Measurements from ENCODE around the gene TNRC6C. TPM values are rescaled to one million over a fixed set of nuclear protein-coding genes. Genes with fewer than 3 reads are reported as not detected.
"Not testable (repeated sequence)": the region's sequence is repeated elsewhere in the genome, so short reads cannot be mapped to it uniquely, and the experiment has no call there.

Gene TNRC6C
- total RNA-seq, 1 donor from 2014 or later = 31.1 TPM

DNA sequence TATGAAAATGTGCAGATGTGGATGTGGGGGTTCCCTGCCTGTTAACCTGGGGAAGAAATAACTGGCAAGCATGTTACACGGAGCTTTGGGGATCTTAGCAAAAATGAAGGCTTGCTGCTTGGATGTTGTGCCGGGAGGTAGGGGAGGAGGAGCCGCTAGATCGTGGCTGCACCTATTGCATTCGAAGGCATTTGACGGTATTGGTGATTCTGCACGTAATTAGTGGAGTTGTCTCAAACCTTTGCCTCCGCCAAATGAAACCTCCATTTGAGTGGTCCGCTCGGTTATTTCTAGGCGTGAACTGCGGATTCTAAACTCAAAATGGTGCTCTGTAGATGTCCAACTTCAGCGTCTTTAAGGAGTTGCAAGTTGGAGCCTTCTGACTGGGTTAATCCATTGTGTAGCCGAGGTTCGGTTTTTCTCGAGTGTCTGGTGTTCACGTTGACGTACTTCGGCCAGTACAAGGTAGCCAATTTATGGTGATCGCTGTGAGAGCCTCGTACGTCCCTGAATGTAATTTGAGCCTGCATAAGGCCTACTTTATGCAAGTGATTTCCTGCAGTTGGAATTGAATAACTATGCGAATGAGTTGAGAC lies 1.5 kb downstream of the TNRC6C start:
- intact Hi-C loops (cut with micrococcal nuclease) = loop anchor here (2.0 to 5.0 kb wide), 6 partner anchors 52 to 1223 kb away; partner anchors contain the start of genes MFSD11, SRSF2 and TMC6

DNA sequence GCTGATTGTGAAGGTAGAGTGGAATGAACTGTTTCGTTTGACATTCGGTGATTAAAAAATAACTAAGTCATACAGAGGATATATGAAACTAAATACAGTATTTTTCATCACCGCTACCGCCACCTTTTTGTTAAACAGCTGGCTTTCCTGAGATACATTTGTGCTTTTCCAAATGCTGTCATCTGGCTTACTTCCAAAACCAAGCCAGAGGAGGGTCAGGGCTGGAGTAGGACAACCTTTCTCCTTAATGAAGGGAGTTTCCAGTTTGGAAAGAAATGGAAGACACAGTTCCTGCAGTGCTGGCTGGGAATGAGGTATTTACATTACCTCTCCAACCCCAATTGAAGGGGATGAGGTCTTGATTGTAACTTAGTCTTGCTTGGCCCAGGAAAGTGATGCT lies 3.2 kb downstream of the TNRC6C start:
- intact Hi-C loops (cut with micrococcal nuclease) = loop anchor here (5.0 kb wide), 1 partner anchor 51 kb away; no protein-coding TSS in a partner anchor

DNA sequence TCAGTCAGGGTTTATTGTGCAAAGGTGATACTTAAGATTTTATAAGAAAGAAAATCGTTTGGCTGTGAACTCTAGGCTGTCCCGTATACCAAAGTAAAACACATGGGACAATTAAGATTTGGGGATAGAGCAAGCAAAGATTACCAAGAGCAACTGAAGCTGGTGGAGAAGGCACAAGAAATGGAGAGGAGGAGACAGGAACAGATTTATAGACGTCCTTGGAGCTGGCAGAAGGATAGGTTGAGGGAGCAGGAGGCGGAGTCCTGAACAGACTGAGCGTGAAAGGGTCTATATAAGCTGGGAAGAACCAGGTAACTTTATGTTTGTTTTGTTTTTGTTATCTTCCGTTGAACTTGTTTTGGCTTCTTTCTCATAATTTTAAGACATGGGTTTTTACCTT lies 3.8 kb downstream of the TNRC6C start:
- intact Hi-C loops (cut with micrococcal nuclease) = loop anchor here (5.0 kb wide), 1 partner anchor 50 kb away; no protein-coding TSS in a partner anchor

DNA sequence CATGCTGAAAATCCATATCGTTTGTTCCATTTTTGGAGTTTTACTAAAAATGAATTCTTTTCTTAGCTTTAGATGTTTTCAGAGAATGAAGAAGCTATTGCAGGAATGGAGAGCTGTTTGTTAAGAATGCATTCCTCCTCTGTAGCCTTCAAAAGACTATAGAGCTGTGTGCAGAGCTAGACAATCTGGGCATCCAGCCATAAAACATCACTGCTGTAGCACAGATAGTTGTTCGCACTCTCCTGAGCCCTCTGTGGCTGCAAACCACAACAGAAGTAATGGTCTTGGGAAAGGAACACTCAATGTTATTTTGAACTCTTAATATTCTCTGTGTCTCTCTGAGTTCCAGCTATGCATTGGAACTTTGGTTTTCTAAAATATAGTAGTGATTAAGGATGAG lies 4.9 kb downstream of the TNRC6C start:
- intact Hi-C loops (cut with micrococcal nuclease) = loop anchor here (5.0 kb wide), 1 partner anchor 49 kb away; no protein-coding TSS in a partner anchor

DNA sequence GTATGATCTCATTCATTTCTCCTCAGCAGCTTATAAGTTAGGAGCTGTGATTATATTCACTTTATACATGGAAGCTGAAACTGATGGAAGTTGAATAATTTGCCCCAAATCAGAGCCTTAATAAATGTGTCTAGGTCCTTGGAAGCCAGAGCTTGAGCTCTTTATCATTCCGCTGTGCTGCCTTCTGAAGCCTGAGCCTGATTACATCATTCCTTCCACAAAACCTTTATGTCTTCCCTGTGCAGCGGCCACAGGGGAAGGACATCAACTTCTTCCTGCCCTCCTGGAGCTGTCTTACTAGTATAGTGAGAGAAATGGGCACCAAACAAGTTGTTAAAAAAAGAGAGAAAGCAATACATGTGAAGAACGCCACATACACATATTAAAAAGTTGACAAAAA lies 6.8 kb downstream of the TNRC6C start:
- intact Hi-C loops (cut with micrococcal nuclease) = no loop called here

DNA sequence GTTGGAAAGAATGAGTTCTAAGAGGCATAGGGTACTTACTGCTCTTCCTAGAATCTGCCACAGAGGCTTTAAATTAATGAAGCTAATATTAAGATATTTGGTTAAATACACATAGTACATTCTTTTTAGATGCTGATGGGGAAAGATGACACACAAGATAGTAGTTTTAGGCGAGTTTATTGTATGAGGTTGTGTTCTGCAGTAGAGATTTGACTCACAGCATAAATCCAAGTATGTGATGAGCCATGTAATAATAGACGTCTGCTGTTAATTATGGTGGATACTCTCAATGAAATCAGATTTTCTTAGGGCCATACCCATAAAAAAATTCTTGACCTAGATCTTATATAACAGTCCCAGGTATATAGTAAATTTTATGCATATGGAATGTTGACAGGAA lies 8.0 kb downstream of the TNRC6C start:
- intact Hi-C loops (cut with micrococcal nuclease) = no loop called here

DNA sequence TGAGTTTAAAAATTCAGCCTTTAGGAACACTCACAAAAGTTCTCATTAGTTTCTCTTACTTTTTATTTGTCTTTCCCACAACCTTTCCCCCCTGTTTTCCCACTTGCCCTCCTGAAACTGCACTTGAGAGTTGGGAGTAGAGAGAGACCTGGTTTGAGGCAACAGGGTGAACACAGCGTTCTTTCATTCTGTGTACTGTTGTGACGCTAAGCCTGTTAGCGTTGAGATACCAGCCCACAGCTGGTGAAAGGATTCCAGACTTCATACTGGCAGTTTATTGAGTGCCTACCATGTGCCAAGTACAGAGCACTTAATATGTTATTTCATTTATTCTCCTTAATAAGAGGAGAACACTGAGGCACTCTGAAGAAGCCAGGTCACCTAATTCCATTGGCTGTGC lies 10.3 kb downstream of the TNRC6C start:
- intact Hi-C loops (cut with micrococcal nuclease) = no loop called here

DNA sequence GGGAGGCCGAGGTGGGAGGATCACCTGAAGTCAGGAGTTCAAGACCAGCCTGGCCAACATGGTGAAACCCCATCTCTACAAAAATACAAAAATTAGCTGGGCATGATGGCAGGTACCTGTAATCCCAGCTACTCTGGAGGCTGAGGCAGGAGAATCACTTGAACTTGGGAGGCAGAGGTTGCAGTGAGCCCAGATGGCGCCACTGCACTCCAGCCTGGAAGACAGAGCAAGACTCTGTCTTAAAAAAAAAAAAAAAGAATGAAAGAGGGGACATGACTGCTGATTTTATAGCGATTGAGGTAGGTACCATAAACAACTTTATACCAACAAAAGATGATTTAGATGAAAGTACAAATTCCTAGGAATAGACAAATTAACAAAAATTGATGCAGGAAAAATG lies 13.8 kb downstream of the TNRC6C start:
- intact Hi-C loops (cut with micrococcal nuclease) = not testable (repeated sequence)

DNA sequence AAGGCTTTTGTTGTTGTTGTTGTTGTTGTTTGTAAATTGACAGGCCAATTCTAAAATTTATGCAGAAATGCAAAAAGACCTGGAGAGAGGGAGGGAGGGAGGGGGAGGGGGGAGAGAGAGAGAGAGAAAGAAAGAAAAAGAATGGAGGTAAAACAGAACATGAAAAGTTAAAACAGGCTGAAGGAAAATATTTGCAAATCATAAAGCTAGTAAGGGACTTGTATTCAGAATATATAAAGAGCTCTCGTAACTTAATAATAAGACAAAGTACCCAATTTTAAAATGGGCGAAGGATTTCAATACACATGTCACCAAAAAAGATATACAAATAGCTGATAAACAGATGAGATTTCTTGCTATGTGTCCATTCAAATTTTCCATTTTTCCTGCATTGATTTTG lies 15.4 kb downstream of the TNRC6C start:
- intact Hi-C loops (cut with micrococcal nuclease) = no loop called here

DNA sequence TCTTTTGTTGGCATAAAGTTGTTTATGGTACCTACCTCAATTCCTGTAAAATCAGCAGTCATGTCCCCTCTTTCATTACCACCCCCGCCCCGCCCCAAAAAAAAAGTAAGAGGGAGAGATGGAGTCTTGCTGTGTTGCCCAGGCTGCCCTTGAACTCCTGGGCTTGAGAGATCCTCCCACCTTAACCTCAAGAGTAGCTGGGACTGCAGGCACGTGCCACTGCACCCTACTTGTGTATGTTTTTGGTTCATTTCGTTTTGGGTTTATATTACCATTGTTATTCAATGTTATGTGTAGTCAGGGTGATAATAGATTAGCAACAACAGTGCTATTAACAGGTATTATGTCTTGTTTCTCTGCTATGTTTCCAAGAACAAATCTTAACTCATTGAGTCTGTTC lies 15.9 kb downstream of the TNRC6C start:
- intact Hi-C loops (cut with micrococcal nuclease) = no loop called here

DNA sequence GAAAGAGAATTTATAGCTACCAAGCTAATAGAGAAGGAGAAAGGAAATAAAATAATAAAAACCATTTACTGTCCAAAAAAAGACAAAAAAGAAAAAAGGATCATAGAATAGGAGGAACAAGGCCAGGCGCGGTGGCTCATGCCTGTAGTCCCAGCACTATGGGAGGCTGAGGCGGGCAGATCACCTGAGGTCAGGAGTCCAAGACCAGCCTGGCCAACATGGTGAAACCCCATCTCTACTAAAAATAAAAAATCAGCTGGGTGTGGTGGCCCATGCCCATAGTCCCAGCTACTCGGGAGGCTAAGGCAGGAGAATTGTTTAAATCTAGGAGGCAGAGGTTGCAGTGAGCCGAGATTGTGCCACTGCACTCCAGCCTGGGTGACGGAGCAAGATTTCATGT lies 23.9 kb downstream of the TNRC6C start:
- intact Hi-C loops (cut with micrococcal nuclease) = not testable (repeated sequence)

DNA sequence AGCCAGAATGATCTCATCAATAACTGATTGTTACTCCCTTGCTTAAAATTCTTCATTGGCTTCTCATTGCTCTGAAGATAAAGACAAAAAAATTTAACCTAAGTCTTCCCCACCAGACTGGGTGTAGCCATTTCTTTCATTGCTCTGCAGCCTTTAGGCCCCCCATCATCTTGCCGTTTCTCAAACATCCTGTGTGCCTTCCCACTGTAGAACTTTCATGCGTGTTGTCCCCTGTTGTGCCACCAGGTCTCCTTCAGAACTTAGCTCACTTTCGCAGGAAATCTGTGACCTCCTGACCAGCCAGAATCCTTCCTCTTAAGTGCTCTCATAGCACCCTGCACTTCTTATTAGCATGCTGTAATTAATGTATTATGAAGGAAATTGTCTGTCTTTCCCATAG lies 31.8 kb downstream of the TNRC6C start:
- intact Hi-C loops (cut with micrococcal nuclease) = no loop called here

DNA sequence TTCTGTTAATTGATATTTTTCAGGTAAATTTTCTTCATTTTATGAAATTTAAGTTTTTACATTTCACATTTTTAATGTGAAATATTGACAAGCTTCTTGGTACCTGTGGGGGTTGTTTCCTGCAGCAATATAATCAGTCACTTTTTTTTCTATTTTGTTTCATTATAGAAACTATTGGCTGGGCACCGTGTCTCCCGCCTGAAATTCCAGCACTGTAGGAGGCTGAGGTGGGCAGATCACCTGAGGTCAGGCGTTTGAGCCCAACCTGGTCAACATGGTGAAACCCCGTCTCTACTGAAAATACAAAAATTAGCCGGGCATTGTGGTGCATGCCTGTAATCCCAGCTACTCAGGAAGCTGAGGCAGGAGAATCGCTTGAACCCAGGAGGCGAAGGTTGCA lies 35.2 kb downstream of the TNRC6C start:
- intact Hi-C loops (cut with micrococcal nuclease) = not testable (repeated sequence)

DNA sequence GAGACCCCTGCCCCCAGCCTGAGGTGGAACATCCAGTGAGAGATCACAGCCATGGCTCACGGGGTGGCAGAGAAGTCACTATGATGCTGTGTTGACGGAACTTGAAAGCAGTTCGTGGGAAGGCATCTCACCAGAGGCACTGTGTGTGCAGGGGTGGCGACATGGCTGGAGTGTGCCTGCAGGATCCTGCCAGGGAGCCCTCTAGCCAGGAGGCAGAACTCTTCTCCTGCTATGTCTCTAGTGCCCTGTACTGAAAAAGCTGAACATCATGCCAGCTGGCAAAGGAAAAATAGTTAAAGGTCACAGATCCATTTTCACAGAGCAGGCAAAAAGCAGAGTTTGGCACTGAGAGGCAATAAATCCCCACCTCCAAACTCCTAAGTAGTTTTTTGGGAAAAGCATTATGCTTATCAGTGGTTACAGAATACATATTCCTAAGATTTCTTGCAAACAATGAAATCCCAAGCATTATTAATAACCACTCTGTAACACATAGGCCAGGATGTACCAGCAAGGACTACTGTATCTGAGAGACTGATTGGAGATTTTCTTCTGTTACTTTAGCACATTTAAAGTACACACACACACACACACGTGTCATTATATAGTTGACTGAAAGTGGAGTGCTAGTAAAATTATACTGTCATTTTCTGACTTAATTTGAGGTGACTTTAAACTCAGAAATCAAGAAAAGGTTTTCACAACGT lies 36.8 kb downstream of the TNRC6C start:
- intact Hi-C loops (cut with micrococcal nuclease) = no loop called here

DNA sequence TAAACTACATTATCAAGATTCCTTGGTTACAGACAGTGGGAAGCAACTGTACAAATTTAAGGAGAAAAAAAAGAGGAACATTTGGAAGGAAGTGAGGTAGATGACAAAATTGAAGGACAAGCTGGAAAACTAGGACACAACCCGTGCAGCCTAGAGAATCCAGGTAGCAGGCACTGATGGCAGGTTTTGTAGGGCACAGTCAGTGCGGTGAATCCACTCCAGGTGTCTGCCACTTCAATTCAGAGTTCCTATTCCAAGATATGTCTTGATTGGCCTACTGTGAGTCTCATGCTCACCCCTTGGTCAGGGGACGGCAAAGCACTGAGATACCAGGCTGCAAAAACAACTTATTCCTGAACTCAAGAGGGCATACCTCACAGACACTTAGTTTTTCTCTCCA lies 37.8 kb downstream of the TNRC6C start:
- intact Hi-C loops (cut with micrococcal nuclease) = no loop called here

DNA sequence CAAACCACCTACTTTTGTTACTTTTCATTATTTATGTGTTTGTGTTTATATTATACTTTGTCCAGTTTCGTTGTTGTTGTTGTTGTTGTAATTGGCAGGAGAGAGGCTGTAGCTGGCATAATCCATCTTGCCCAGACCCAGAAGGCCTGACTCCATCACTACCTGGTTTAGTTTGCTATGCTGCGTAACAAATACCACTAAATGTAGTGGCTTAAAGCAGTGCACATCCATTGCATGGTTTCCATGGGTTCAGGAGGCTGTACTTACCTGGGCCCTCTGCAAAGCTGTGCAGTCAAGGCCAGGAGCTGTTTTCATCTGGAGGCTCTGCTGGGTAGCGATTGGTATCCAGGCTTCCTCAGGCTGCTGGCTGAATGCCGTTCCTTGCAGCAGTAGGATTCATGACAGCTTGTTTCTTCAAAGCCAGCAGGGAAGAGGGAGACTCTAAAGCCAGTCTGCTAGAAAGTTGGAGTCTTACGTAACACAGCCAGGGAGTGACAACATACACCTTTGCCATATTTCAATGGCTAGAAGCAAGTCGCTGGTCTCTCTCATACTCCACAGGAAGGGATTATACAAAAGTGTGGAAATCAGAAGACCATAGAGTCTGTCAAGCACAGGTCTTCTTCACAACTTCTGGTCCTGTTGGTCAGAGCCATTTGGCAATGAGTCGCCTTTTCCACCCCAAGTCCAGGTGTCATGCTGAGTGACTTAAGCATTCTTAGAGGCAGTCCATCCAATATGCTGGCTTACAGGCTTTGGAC lies 41.1 kb downstream of the TNRC6C start:
- intact Hi-C loops (cut with micrococcal nuclease) = no loop called here

DNA sequence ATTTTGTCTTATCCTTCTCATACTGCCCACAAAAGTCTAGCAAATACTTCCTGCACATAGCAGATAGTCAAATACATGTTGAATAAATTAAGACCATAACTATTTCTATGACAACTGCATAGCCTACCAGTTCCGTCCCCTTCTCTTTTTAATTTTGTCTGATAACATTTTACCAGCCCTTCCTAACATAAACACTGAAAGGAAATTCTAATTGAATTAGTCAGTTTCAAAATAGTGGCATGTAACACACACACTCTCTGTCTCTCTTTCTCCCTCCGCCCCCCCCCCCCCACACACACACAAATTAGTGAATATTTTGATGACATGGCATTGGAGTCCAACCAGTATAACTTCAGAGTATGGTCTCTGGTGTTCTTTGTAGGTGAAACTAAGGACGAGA lies 41.8 kb downstream of the TNRC6C start:
- intact Hi-C loops (cut with micrococcal nuclease) = no loop called here

DNA sequence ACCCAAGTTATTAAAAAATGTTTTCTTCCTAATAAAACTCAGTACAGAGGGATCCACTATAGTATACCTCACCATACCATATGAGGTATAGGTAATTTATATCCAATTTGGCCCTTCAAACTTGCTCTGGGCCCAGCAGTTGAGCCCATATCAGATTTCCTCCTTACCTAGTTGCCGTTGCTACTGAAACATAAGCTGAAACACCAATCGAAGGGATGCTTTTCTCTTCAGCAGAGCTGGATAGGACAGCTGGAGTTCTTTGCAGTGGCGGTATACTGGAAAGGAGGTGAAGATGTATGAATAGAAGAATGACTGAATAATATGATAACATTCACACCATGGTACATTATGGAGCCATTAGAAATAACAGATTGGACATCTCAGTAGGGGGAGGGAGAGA lies 42.7 kb downstream of the TNRC6C start:
- intact Hi-C loops (cut with micrococcal nuclease) = no loop called here

DNA sequence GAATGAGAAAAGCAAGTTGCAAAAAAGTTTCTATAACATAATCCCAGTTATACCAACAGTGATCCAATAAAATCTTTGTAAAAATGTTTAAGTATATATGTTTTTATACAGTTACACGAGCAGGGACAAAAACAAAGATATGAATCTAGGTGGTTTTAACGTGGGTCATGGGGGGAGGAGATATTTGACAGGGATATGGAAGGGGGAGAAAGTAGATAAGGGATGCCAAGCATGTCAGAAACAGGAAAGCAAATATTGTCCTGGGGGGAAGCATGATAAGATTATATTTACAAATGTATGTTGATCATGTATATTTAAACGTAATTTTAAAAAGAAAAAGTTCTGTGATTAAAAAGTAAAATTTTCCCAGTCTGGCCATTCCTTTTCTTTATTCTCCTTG lies 43.1 kb downstream of the TNRC6C start:
- intact Hi-C loops (cut with micrococcal nuclease) = no loop called here

DNA sequence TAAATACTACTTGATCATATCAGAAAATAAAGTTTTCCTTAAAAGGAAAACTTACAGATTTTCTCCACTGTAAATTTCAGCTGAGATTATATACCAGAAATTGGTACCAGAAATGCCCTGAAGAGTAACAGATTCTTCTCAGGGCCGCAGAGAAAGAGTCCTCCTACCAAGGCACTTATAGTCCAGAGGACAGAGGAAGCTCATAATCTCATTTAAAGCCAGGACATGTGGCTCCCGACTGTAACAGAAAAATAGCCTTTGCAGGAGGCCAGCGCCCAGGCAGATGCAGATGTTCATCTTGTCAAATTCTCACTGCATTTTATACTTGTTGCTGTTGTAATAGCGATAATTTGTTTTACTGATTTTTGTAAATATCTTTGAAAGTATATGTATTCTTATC lies 43.7 kb downstream of the TNRC6C start:
- intact Hi-C loops (cut with micrococcal nuclease) = no loop called here

DNA sequence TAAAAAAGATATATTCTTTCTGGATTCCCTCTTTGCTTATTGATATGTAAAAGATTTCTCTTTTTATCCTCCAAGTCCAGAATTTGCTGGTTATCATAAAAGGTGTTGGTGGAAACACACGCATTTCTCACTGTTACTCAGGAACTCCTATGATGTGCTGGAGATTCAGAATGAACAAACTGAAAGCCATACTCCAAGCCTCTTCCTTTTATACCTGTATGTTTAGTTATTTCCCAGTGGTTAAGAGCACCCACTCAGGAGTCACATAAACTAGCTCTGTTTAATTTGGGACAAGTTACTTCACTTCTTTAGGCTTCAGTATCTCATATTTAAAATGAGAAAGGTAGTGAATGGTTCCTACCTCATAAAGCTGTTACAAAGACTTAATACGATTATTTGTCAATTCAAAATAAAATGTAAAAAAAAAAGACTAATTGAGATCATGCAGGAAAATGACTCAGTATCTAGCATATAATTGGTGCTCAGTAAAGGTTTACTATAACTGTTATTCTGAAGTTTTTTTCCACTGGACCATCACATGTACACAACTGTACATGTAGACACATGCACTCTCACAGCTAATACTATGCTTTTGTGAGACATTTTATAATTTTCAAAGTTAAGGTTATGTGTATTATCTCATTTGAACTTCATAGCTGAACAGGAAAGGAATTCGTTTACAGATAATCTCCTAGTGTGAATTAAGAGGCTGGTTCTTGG lies 47.1 kb downstream of the TNRC6C start:
- intact Hi-C loops (cut with micrococcal nuclease) = no loop called here

DNA sequence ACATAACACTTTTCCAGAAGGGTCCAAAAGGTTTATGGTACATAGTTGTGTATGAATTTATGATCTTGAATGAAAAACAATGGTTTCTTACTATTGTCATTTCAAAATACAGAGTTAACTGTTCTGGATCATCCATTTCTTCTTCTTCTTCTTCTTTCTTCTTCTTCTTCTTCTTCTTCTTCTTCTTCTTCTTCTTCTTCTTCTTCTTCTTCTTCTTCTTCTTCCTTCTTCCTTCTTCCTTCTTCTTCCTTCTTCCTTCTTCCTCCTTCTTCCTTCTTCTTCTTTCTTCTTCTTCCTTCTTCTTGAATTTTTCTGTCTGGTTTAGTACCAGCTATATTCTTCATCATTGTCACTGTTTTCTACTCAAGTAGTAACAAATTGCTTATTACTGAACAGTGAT lies 47.8 kb downstream of the TNRC6C start:
- intact Hi-C loops (cut with micrococcal nuclease) = no loop called here

Measured in T-helper 1 cell treated with Interleukin-12 subunit alpha and Interleukin-12 subunit beta and Interleukin-4 antibody, amounts not matched to agents 30 ng/mL and 1 ng/mL, for 36 hours (primary cell).